Lung (tissue), 12 donors: ENCODE data around the gene PHKB. TPM values are rescaled to one million over a fixed set of nuclear protein-coding genes. Genes with fewer than 3 reads are reported as not detected.
A peak's percentile ranks its signal among the peaks of the same experiment; 100 is the strongest.

ENCODE experiments used
- ATAC-seq: fragments of 200-7000 bp; cut with Tn5 transposase; one replicate; pipeline ENCODE4 v1.9.1; 2020; ENCODE audit warnings: moderate number of reproducible peaks; ENCODE audit not compliant: insufficient read depth, low FRiP score
- DNase-seq, 3 donors: peaks; one replicate each; pipeline ENCODE4 v3.0.0-alpha.2; 2013 to 2017
- H3K27ac ChIP-seq, 2 donors: one replicate each; pipeline ENCODE4 v1.5.1; 2013; ENCODE audit warnings: mild to moderate bottlenecking in 2 of 2, moderate library complexity in 2 of 2, control low read depth in 1 of 2, inconsistent platforms in 1 of 2, low read depth in 1 of 2, low read length in 1 of 2
- H3K27me3 ChIP-seq, 3 donors: one replicate each; pipeline ENCODE4 v1.5.1; 2013; ENCODE audit warnings: low read length in 2 of 3; ENCODE audit not compliant: control insufficient read depth in 3 of 3, insufficient read depth in 3 of 3
- H3K36me3 ChIP-seq, 4 donors: one replicate each; pipeline ENCODE4 v1.5.1; 2013; ENCODE audit warnings: low read length in 4 of 4, mild to moderate bottlenecking in 1 of 4, moderate library complexity in 1 of 4; ENCODE audit not compliant: control insufficient read depth in 4 of 4, insufficient read depth in 4 of 4
- H3K4me1 ChIP-seq, 5 donors: one replicate each; pipeline ENCODE4 v1.5.1; 2013; ENCODE audit warnings: low read length in 5 of 5, mild to moderate bottlenecking in 2 of 5, moderate library complexity in 1 of 5; ENCODE audit not compliant: control insufficient read depth in 5 of 5, insufficient read depth in 5 of 5
- H3K4me3 ChIP-seq: one replicate; pipeline ENCODE4 v1.5.1; 2013; ENCODE audit warnings: mild to moderate bottlenecking, control low read depth, moderate library complexity
- H3K9ac ChIP-seq, 2 donors: one replicate each; pipeline ENCODE4 v1.5.1; 2013; ENCODE audit warnings: low read length in 2 of 2, control low read depth in 1 of 2; ENCODE audit not compliant: insufficient read depth in 1 of 2
- H3K9me3 ChIP-seq, 4 donors: one replicate each; pipeline ENCODE4 v1.5.1; 2013; ENCODE audit warnings: low read length in 3 of 4, mild to moderate bottlenecking in 1 of 4, moderate library complexity in 1 of 4; ENCODE audit not compliant: control insufficient read depth in 4 of 4, insufficient read depth in 3 of 4
- CTCF ChIP-seq: IDR thresholded peaks from 2 replicates; pipeline ENCODE4 v1.5.1; 2012; ENCODE audit warnings: mild to moderate bottlenecking; ENCODE audit errors: control extremely low read depth, extremely low read depth
- WGBS, 2 donors: extraction: QIAGEN DNeasy Blood & Tissue Kit; methylation state at CpG; one replicate each; pipeline ENCODE4 v1.1.7; 2013; 5-methylcytosine and 5-hydroxymethylcytosine counted together
- polyA plus RNA-seq, 2 donors: library from polyadenylated mRNA; stranded (reverse); fragments of 200-250 nt; gene quantifications; one replicate each; pipeline ENCODE4 v1.2.1, GENCODE V29; 2013
- total RNA-seq, 2 donors: library from RNA; depleted of rRNA in 1 of 2; stranded (reverse); fragments of >200 nt in 1 of 2; gene quantifications; one replicate each; pipeline ENCODE4 v1.2.1, GENCODE V29; 2014 to 2021
- donor health status: control.
- donor health status: control.
- donor health status: Bipolar disorder and iron deficiency.
- donor health status: healthy.
- donor health status: DM: yes; HTN: yes; CAD: no.

Gene PHKB
- total and polyA plus RNA-seq, 4 donors, result 21.2 to 134 (median 49.6) TPM

DNA sequence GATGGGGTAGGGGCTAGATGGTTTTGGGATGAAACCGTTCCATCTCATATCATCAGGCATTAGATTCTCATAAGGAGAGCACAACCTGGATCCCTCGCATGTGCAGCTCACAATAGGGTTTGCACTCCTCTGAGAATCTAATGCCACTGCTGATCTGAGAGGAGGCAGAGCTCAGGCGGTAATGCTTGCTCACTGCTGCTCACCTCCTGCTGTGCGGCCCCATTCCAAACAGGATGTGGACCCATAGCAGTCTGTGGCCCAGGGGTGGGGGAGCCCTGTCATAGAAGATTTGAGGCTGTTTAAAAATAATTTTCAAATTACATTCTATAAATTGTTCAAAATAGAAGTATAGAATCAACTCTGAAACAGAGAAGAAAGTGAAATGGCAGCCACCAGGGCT, 50.8 kb downstream of the PHKB start:
- ATAC-seq, result no peak
- 95 to 98% methylated on average over 4 of the region's 4 CpGs for WGBS, 2 donors
- Histone ChIP-seq H3K27me3 (no peaks in the 10 kb centered on the region), H3K36me3 (peaks cover 4 to 24% (median 17%) of the 10 kb centered on the region in 4 donors), H3K4me1 (no peaks in the 10 kb centered on the region), H3K27ac (no peak overlapping the region), H3K4me3 (no peak overlapping the region), H3K9me3 (no peaks in the 10 kb centered on the region), H3K9ac (no peak overlapping the region)
- no peak for DNase-seq
- TF ChIP-seq CTCF, result no peak

DNA sequence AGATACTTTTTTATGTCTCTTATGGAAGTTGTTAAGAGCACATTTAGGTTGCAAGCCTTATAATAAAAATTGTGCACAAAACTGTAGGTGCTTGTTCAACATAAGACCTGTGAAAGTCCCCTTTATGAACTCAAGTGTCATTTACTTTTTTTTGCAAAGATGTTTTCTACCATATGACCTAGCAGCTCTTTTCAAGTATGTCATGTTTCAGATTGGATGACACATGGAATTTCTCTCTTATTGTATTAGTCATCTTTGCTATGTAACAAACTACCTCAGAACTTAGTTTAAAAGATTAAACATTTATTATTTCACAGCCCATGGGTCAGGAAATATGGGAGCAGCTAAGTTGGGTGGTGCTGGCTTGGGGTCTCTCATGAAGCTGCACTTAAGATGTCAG, 57.9 kb downstream of the PHKB start:
- Histone ChIP-seq H3K4me1 (peaks cover 0 to 5% (median 0%) of the 10 kb centered on the region in 5 donors), H3K27ac (peak overlapping the region in 1 of 2 donors; percentile 12), H3K27me3 (no peaks in the 10 kb centered on the region), H3K9ac (no peak overlapping the region), H3K4me3 (no peak overlapping the region), H3K36me3 (peaks cover 4 to 11% (median 6%) of the 10 kb centered on the region in 4 donors), H3K9me3 (no peaks in the 10 kb centered on the region)
- DNase-seq, result no peak
- no peak for ATAC-seq
- TF ChIP-seq CTCF, result no peak

DNA sequence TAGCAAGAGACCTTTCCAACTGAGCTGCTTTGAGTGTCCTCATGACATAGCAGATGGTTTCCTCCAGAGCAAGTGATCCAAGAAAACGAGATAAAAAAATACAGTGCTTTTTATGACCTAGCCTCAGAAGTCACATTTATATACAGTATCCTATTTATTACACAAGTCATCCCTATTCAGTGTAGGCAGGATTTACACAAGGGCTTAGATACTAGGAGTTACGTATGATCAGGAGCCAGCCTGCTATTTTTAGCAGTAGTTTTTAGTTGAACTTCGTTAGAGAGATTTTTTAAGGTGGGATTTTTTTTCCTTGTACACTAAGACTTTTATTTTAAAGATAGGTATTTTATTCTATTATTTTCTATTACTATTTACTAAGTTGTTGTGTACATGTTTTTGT, 58.4 kb downstream of the PHKB start:
- peaks cover 1 to 7% (median 4%) of the 10 kb centered on the region in 4 donors for H3K36me3 ChIP-seq
- no peak overlapping the region for H3K4me3 ChIP-seq
- ATAC-seq (no peak), DNase-seq (no peak)
- H3K27me3 ChIP-seq, result no peaks in the 10 kb centered on the region
- H3K9ac ChIP-seq, result no peak overlapping the region
- 69 to 88% methylated on average over 3 of the region's 3 CpGs for WGBS, 2 donors
- TF ChIP-seq CTCF, result no peak
- H3K27ac ChIP-seq, result peak overlapping the region in 1 of 2 donors; percentile 12
- H3K9me3 ChIP-seq, result no peaks in the 10 kb centered on the region
- H3K4me1 ChIP-seq, result peaks cover 0 to 5% (median 0%) of the 10 kb centered on the region in 5 donors

DNA sequence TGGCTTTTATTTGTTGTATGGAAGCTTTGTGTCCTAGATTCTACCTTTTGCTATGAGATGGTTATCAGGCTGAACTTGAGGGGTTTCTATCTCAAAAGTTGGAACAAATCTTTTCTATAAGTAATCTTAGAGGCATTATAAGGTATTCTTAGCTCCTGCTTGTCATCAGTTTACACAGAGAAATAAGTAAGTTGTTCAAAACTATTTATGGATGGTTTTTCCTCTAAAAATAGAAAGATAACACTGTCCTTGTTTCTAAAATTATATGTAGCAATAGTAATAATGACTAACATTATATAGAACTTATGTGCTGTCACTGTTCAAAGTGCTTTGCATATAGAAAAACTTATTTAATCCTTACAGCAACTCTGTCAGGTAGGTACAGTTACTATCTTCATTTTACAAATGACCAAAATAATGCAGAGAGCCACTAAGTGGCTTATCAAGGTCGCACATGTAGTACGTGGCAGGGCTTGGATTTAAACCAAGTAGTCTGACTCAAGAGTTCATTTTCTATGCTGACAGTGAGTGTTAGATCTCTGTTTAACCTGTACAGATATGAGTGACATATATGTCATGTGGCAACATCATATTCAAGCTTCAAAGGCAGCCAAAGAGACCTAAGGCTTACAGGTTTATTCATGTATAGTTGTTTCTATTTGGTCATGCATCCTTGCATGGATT, 59.0 kb downstream of the PHKB start:
- Histone ChIP-seq H3K4me1 (peaks cover 0 to 5% (median 0%) of the 10 kb centered on the region in 5 donors), H3K9me3 (no peaks in the 10 kb centered on the region), H3K27me3 (no peaks in the 10 kb centered on the region), H3K27ac (no peak overlapping the region), H3K36me3 (peaks cover 0 to 6% (median 4%) of the 10 kb centered on the region in 4 donors), H3K9ac (no peak overlapping the region), H3K4me3 (no peak overlapping the region)
- DNase-seq (no peak), ATAC-seq (no peak)
- 51 to 74% methylated on average over 2 of the region's 2 CpGs for WGBS, 2 donors
- TF ChIP-seq CTCF, result no peak
